Activated B cell treated with CpG ODN at 0.5 μM for 24 hours (primary cell): ENCODE results near the gene KRTAP5-6. TPM values are rescaled to one million over a fixed set of nuclear protein-coding genes. Genes with fewer than 3 reads are reported as not detected.

ENCODE experiments used
- ATAC-seq: fragments of 200-7000 bp; cut with Tn5 transposase; one replicate; pipeline ENCODE4 v1.10.0; 2021; ENCODE audit warnings: low read depth, mild to moderate bottlenecking, moderate library complexity
- CTCF ChIA-PET: fragments of 350-600 bp; sonication (Branson Sonifier 250); formaldehyde crosslinking; loops from one replicate; lab custom pipeline; 2021; ENCODE audit warnings: antibody characterized with exemption; lab: Charles Lee
- POLR2A ChIA-PET: fragments of 350-600 bp; sonication (Branson Sonifier 250); formaldehyde crosslinking; loops from one replicate; lab custom pipeline; 2021; ENCODE audit warnings: antibody characterized with exemption; lab: Charles Lee
- DNase-seq: peaks from one replicate; pipeline ENCODE4 v3.0.0; 2022
- H3K27ac Mint-ChIP-seq: one replicate; pipeline ENCODE4 v1.8.0; 2020; ENCODE audit warnings: mixed read lengths
- H3K27me3 Mint-ChIP-seq: one replicate; pipeline ENCODE4 v1.8.0; 2021; ENCODE audit warnings: mixed read lengths
- H3K36me3 Mint-ChIP-seq: one replicate; pipeline ENCODE4 v1.8.0; 2021; ENCODE audit warnings: low read depth, mixed read lengths
- H3K4me1 Mint-ChIP-seq: one replicate; pipeline ENCODE4 v1.8.0; 2021; ENCODE audit warnings: mixed read lengths
- H3K4me3 Mint-ChIP-seq: one replicate; pipeline ENCODE4 v1.8.0; 2020; ENCODE audit warnings: mild to moderate bottlenecking, mixed read lengths
- H3K9me3 Mint-ChIP-seq: one replicate; pipeline ENCODE4 v1.8.0; 2020; ENCODE audit warnings: mixed read lengths
- CTCF ChIP-seq: fragments of 200-600 bp; IDR thresholded peaks from one replicate; pipeline ENCODE4 v1.8.0; 2022; ENCODE audit warnings: antibody characterized with exemption, mild to moderate bottlenecking
- intact Hi-C: fragments of 100-400 bp; cut with micrococcal nuclease; formaldehyde crosslinking; loops from one replicate; pipeline ENCODE4 v1.15.1; 2024
- total RNA-seq: library from RNA; stranded (reverse); gene quantifications from 2 replicates; pipeline ENCODE4 v1.2.3, GENCODE V29; 2022

Gene KRTAP5-6
- total RNA-seq, 1 donor from 2014 or later: not detected

- H3K4me3 Mint-ChIP-seq: no peak overlapping the region
- ATAC-seq: peak; percentile 34
- no peak for TF ChIP-seq CTCF
- H3K27ac Mint-ChIP-seq: peak overlapping the region; percentile 50
- no peak for DNase-seq
- no peaks in the 10 kb centered on the region for H3K9me3 Mint-ChIP-seq
- H3K36me3 Mint-ChIP-seq: no peaks in the 10 kb centered on the region
- peaks cover 11% of the 10 kb centered on the region for H3K27me3 Mint-ChIP-seq
- intact Hi-C loops: no loop called here
- CTCF ChIA-PET: interaction anchor here (1.1 to 4.2 kb wide), 3 partner anchors 13 to 176 kb away, joined by 3 to 17 read pairs (median 8); no protein-coding TSS in a partner anchor
- peaks cover 30% of the 10 kb centered on the region for H3K4me1 Mint-ChIP-seq
- POLR2A ChIA-PET: no interaction called here
These were observed 9.8 kb downstream of the KRTAP5-6 start for GRCh38 chr11:1706634-1707400.

GRCh38 chr11:1707751-1708150, 10.8 kb downstream of the KRTAP5-6 start:
- Mint-ChIP-seq H3K4me1 (peaks cover 30% of the 10 kb centered on the region), H3K4me3 (no peak overlapping the region), H3K27ac (no peak overlapping the region), H3K27me3 (peaks cover 13% of the 10 kb centered on the region), H3K36me3 (no peaks in the 10 kb centered on the region), H3K9me3 (no peaks in the 10 kb centered on the region)
- ATAC-seq: no peak
- ChIA-PET POLR2A (interaction anchor here (0.5 kb wide), 1 partner anchor 224 kb away, joined by 4 read pairs; no protein-coding TSS in a partner anchor), CTCF (interaction anchor here (2.3 to 4.2 kb wide), 2 partner anchors 13 to 125 kb away, joined by 8 to 17 read pairs; no protein-coding TSS in a partner anchor)
- TF ChIP-seq CTCF: no peak
- intact Hi-C loops: no loop called here
- DNase-seq: no peak

GRCh38 chr11:1708716-1709115, 11.7 kb downstream of the KRTAP5-6 start:
- Mint-ChIP-seq H3K27me3 (peaks cover 14% of the 10 kb centered on the region), H3K9me3 (no peaks in the 10 kb centered on the region), H3K27ac (no peak overlapping the region), H3K4me1 (peaks cover 30% of the 10 kb centered on the region), H3K4me3 (no peak overlapping the region), H3K36me3 (no peaks in the 10 kb centered on the region)
- CTCF ChIA-PET: interaction anchor here (4.2 kb wide), 1 partner anchor 14 kb away, joined by 17 read pairs; no protein-coding TSS in a partner anchor
- POLR2A ChIA-PET: no interaction called here
- DNase-seq: no peak
- TF ChIP-seq CTCF: no peak
- intact Hi-C loops: no loop called here
- ATAC-seq: no peak

GRCh38 chr11:1714908-1715885, 18.2 kb downstream of the KRTAP5-6 start:
- H3K4me3 Mint-ChIP-seq: no peak overlapping the region
- intact Hi-C loops: no loop called here
- H3K36me3 Mint-ChIP-seq: no peaks in the 10 kb centered on the region
- no peaks in the 10 kb centered on the region for H3K4me1 Mint-ChIP-seq
- ATAC-seq (no peak), DNase-seq (no peak)
- peaks cover 12% of the 10 kb centered on the region for H3K27me3 Mint-ChIP-seq
- POLR2A ChIA-PET: interaction anchor here (0.7 kb wide), 1 partner anchor 124 kb away, joined by 3 read pairs; no protein-coding TSS in a partner anchor
- TF ChIP-seq CTCF: no peak
- CTCF ChIA-PET: no interaction called here
- no peak overlapping the region for H3K27ac Mint-ChIP-seq
- no peaks in the 10 kb centered on the region for H3K9me3 Mint-ChIP-seq
